ENCODE data around the gene HELZ. TPM values are rescaled to one million over a fixed set of nuclear protein-coding genes. Genes with fewer than 3 reads are reported as not detected.
A peak's percentile ranks its signal among the peaks of the same experiment; 100 is the strongest.

The HELZ gene
- total RNA-seq, 2 donors from 2014 or later, result 51.4 to 74.7 TPM

- peak overlapping the region; percentile 2 for H3K27ac Mint-ChIP-seq
- no peak overlapping the region for H3K4me3 Mint-ChIP-seq
- H3K4me1 Mint-ChIP-seq, result peaks cover 2% of the 10 kb centered on the region
- Histone ChIP-seq H3K9ac (ENCODE audit: extremely low read depth, low read length, poor library complexity, severe bottlenecking) (no peak overlapping the region), H3K9me3 (ENCODE audit: control insufficient read depth, low read length) (no peaks in the 10 kb centered on the region), H3K36me3 (ENCODE audit: control insufficient read depth, insufficient read depth, low read length) (peaks cover 52% of the 10 kb centered on the region), H3K27me3 (ENCODE audit: control insufficient read depth, insufficient read depth, low read length, poor library complexity, severe bottlenecking) (no peaks in the 10 kb centered on the region), H3K4me3 (ENCODE audit: low read length) (no peak overlapping the region), H3K27ac (ENCODE audit: low read depth, low read length) (no peak overlapping the region), H3K4me1 (ENCODE audit: control insufficient read depth, insufficient read depth, low read length) (no peaks in the 10 kb centered on the region)
- H3K27me3 Mint-ChIP-seq (ENCODE audit: insufficient read depth), result no peaks in the 10 kb centered on the region
- DNase-seq, result no peak
- peaks cover 30% of the 10 kb centered on the region for H3K36me3 Mint-ChIP-seq (ENCODE audit: low read depth)
- 93 to 100% methylated on average over 3 of the region's 3 CpGs for WGBS, 2 experiments (ENCODE audit: insufficient coverage in 1 of 2, insufficient read length in 1 of 2)
- no peak for TF ChIP-seq CTCF (conservative IDR thresholded peaks at IDR 0.05)
- peaks cover under 1% of the 10 kb centered on the region for H3K9me3 Mint-ChIP-seq
These were observed 108.0 kb downstream of the HELZ start for GRCh38 chr17:67137026-67137370.

- no peak for DNase-seq
- Histone ChIP-seq H3K27ac (ENCODE audit: low read depth, low read length) (no peak overlapping the region), H3K4me3 (ENCODE audit: low read length) (no peak overlapping the region), H3K27me3 (ENCODE audit: control insufficient read depth, insufficient read depth, low read length, poor library complexity, severe bottlenecking) (no peaks in the 10 kb centered on the region), H3K9me3 (ENCODE audit: control insufficient read depth, low read length) (no peaks in the 10 kb centered on the region), H3K9ac (ENCODE audit: extremely low read depth, low read length, poor library complexity, severe bottlenecking) (no peak overlapping the region), H3K36me3 (ENCODE audit: control insufficient read depth, insufficient read depth, low read length) (peaks cover 52% of the 10 kb centered on the region), H3K4me1 (ENCODE audit: control insufficient read depth, insufficient read depth, low read length) (no peaks in the 10 kb centered on the region)
- Mint-ChIP-seq H3K36me3 (ENCODE audit: low read depth) (peaks cover 28% of the 10 kb centered on the region), H3K9me3 (no peaks in the 10 kb centered on the region), H3K27ac (no peak overlapping the region), H3K4me1 (peaks cover 2% of the 10 kb centered on the region), H3K4me3 (no peak overlapping the region), H3K27me3 (ENCODE audit: insufficient read depth) (no peaks in the 10 kb centered on the region)
- no peak for TF ChIP-seq CTCF (conservative IDR thresholded peaks at IDR 0.05)
- 93 to 100% methylated on average over 2 to 5 of the region's 5 CpGs for WGBS, 2 experiments (ENCODE audit: insufficient coverage in 1 of 2, insufficient read length in 1 of 2)
These were observed 108.6 kb downstream of the HELZ start for GRCh38 chr17:67136191-67137025.

GRCh38 chr17:67133161-67133560 lies 111.8 kb downstream of the HELZ start:
- TF ChIP-seq CTCF (conservative IDR thresholded peaks at IDR 0.05), result no peak
- no peaks in the 10 kb centered on the region for H3K9me3 ChIP-seq (ENCODE audit: control insufficient read depth, low read length)
- no peak for DNase-seq
- no peak overlapping the region for H3K9ac ChIP-seq (ENCODE audit: extremely low read depth, low read length, poor library complexity, severe bottlenecking)
- Mint-ChIP-seq H3K4me3 (no peak overlapping the region), H3K27me3 (ENCODE audit: insufficient read depth) (no peaks in the 10 kb centered on the region), H3K9me3 (no peaks in the 10 kb centered on the region), H3K4me1 (no peaks in the 10 kb centered on the region), H3K27ac (no peak overlapping the region), H3K36me3 (ENCODE audit: low read depth) (peaks cover 30% of the 10 kb centered on the region)
- no peak overlapping the region for H3K27ac ChIP-seq (ENCODE audit: low read depth, low read length)
- H3K36me3 ChIP-seq (ENCODE audit: control insufficient read depth, insufficient read depth, low read length), result peaks cover 58% of the 10 kb centered on the region
- no peaks in the 10 kb centered on the region for H3K27me3 ChIP-seq (ENCODE audit: control insufficient read depth, insufficient read depth, low read length, poor library complexity, severe bottlenecking)
- no peak overlapping the region for H3K4me3 ChIP-seq (ENCODE audit: low read length)
- H3K4me1 ChIP-seq (ENCODE audit: control insufficient read depth, insufficient read depth, low read length), result no peaks in the 10 kb centered on the region

All from endodermal cell (in vitro differentiated cells).